CD4-positive, alpha-beta T cell (primary cell): ENCODE data around the gene TCF7. TPM values are rescaled to one million over a fixed set of nuclear protein-coding genes. Genes with fewer than 3 reads are reported as not detected.

Experiments
- ATAC-seq: fragments of 200-7000 bp; cut with Tn5 transposase; one replicate; pipeline ENCODE4 v1.10.0; 2022; ENCODE audit warnings: mild to moderate bottlenecking; ENCODE audit not compliant: poor library complexity
- CTCF ChIA-PET: fragments of 350-600 bp; sonication (Branson Sonifier 250); formaldehyde crosslinking; loops from one replicate; lab custom pipeline; 2021; ENCODE audit warnings: antibody characterized with exemption, inconsistent platforms; lab: Charles Lee
- POLR2A ChIA-PET: fragments of 350-600 bp; sonication (Branson Sonifier 250); formaldehyde crosslinking; loops from one replicate; lab custom pipeline; 2021; ENCODE audit warnings: antibody characterized with exemption, inconsistent platforms; lab: Charles Lee
- DNase-seq, 14 experiments: peaks; one replicate each; pipeline ENCODE4 v3.0.0-alpha.2; 2013 to 2020; ENCODE audit warnings: mixed read lengths in 2 of 14
- H3K27ac ChIP-seq, 2 donors: one replicate each; pipeline versions ENCODE4 v1.5.1 to v1.7.0; 2013; ENCODE audit warnings: low read length in 2 of 2, low read depth in 1 of 2, mild to moderate bottlenecking in 1 of 2
- H3K27me3 ChIP-seq, 2 experiments: 1 replicate in 1 of 2; 2 replicates in 1 of 2; pipeline versions ENCODE4 v1.6.1 to v1.7.0; 2013; ENCODE audit warnings: low read length in 2 of 2, control low read depth in 1 of 2, mild to moderate bottlenecking in 1 of 2, moderate library complexity in 1 of 2; ENCODE audit not compliant: insufficient read depth in 2 of 2, control insufficient read depth in 1 of 2
- H3K36me3 ChIP-seq: one replicate; pipeline ENCODE4 v1.6.1; 2013; ENCODE audit warnings: low read length, control low read depth; ENCODE audit not compliant: insufficient read depth
- H3K4me1 ChIP-seq: one replicate; pipeline ENCODE4 v1.6.1; 2013; ENCODE audit warnings: low read length, control low read depth; ENCODE audit not compliant: insufficient read depth
- H3K4me3 ChIP-seq: one replicate; pipeline ENCODE4 v1.5.1; 2013; ENCODE audit warnings: mild to moderate bottlenecking, low read length, moderate library complexity
- H3K9me3 ChIP-seq, 2 experiments: 1 replicate in 1 of 2; 2 replicates in 1 of 2; pipeline versions ENCODE4 v1.6.1 to v1.7.0; 2013; ENCODE audit warnings: low read length in 2 of 2, mild to moderate bottlenecking in 2 of 2, control low read depth in 1 of 2, moderate library complexity in 1 of 2; ENCODE audit not compliant: control insufficient read depth in 1 of 2, insufficient read depth in 1 of 2
- H3K27ac Mint-ChIP-seq: one replicate; pipeline ENCODE4 v1.8.0; 2020; ENCODE audit warnings: mixed read lengths
- H3K27me3 Mint-ChIP-seq: one replicate; pipeline ENCODE4 v1.8.0; 2021; ENCODE audit warnings: mixed read lengths
- H3K36me3 Mint-ChIP-seq: one replicate; pipeline ENCODE4 v1.8.0; 2021; ENCODE audit warnings: low read depth, mixed read lengths
- H3K4me1 Mint-ChIP-seq: one replicate; pipeline ENCODE4 v1.8.0; 2021; ENCODE audit warnings: low read depth, mixed read lengths
- H3K4me3 Mint-ChIP-seq: one replicate; pipeline ENCODE4 v1.8.0; 2020; ENCODE audit warnings: mild to moderate bottlenecking, mixed read lengths
- H3K9me3 Mint-ChIP-seq: one replicate; pipeline ENCODE4 v1.8.0; 2020; ENCODE audit warnings: mixed read lengths
- intact Hi-C, 2 experiments: fragments of 100-400 bp; cut with DNase I in 1 of 2; cut with micrococcal nuclease in 1 of 2; formaldehyde crosslinking; loops; one replicate each; pipeline versions ENCODE4 v1.15.1 to v1.9.0; 2023 to 2025; cut with DNase I, micrococcal nuclease
- total RNA-seq, 174 experiments: library from RNA in 2 of 174; stranded (reverse) in 2 of 174; gene quantifications; one replicate each; pipeline ENCODE4 v1.2.3 and lab custom pipeline; 2021 to 2026
- TF ChIP-seq, protein P1 (sequence below): fragments of 200-600 bp; IDR thresholded peaks from one replicate; pipeline ENCODE4 v1.8.0; 2022; ENCODE audit warnings: antibody characterized with exemption, mild to moderate bottlenecking

Gene TCF7
- total RNA-seq, 2 experiments from 2014 or later: 480 to 493 TPM

DNA sequence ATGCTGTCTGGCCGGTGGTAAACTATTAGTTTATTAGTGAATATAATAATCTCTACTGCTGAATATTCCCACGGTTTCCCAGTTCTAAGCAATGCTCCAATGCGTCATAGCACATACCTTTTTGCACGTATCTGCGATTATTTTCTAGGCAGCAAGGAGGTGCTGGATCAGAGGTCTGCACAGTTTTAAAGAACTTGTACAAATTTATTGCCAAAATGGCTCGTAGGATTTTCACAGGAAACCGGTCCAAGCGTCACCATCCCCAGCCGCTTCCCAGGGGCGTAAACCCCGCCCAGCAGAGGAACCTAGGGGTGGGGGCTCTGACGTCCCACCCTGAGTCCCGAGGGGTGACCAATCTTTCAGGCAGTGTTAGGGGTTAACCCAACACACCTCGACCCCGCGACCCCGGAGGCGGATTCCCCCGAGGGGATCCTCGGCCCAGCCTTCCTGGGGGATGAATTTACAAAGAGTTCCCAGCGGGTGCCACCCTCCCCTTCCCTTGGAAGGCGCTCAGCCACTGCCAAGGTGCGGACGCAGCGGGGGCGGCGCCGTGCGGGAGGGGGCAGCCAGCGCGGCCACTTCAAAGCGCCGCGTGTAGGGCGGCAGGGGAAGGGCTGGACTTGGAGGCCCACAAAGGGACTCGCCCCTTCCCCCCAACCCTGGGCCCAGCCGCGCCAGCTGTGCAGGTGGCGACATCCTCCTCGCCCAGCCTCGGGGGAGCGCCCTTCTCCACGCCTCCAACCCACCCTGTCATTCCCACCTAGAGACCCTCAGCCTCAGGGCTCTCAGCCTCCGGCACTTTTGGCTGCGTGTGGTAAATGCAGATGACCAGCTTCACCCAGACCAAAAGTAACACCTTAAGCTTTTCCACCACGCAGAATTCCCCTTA, 43.5 kb upstream of the TCF7 start:
- Histone ChIP-seq H3K9me3 (no peaks in the 10 kb centered on the region), H3K36me3 (no peaks in the 10 kb centered on the region), H3K4me3 (peak overlapping the region; percentile 61), H3K4me1 (peaks cover 64% of the 10 kb centered on the region), H3K27me3 (no peaks in the 10 kb centered on the region), H3K27ac (peak overlapping the region in 1 of 2 donors; percentile 60)
- TF ChIP-seq, protein P1, sequence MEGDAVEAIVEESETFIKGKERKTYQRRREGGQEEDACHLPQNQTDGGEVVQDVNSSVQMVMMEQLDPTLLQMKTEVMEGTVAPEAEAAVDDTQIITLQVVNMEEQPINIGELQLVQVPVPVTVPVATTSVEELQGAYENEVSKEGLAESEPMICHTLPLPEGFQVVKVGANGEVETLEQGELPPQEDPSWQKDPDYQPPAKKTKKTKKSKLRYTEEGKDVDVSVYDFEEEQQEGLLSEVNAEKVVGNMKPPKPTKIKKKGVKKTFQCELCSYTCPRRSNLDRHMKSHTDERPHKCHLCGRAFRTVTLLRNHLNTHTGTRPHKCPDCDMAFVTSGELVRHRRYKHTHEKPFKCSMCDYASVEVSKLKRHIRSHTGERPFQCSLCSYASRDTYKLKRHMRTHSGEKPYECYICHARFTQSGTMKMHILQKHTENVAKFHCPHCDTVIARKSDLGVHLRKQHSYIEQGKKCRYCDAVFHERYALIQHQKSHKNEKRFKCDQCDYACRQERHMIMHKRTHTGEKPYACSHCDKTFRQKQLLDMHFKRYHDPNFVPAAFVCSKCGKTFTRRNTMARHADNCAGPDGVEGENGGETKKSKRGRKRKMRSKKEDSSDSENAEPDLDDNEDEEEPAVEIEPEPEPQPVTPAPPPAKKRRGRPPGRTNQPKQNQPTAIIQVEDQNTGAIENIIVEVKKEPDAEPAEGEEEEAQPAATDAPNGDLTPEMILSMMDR: peak; percentile 30
- ATAC-seq (peak; percentile 60), DNase-seq (peak in 10 of 14 experiments; percentile 18 to 63 (median 46))
- H3K4me3 Mint-ChIP-seq: peak overlapping the region; percentile 89
- H3K36me3 Mint-ChIP-seq: no peaks in the 10 kb centered on the region
- POLR2A ChIA-PET: interaction anchor here (0.6 to 4.6 kb wide), 11 partner anchors 15 to 875 kb away, joined by 3 to 38 read pairs (median 5); no protein-coding TSS in a partner anchor
- CTCF ChIA-PET: interaction anchor here (0.9 to 3.6 kb wide), 4 partner anchors 10 to 42 kb away, joined by 3 to 27 read pairs (median 3); no protein-coding TSS in a partner anchor
- intact Hi-C loops: loop anchor here in 1 of 2 experiments (2.0 to 5.0 kb wide), 3 partner anchors 16 to 34 kb away; no protein-coding TSS in a partner anchor
- H3K27ac Mint-ChIP-seq: peak overlapping the region; percentile 81
- H3K4me1 Mint-ChIP-seq: peaks cover 74% of the 10 kb centered on the region
- H3K9me3 Mint-ChIP-seq: no peaks in the 10 kb centered on the region
- H3K27me3 Mint-ChIP-seq: no peaks in the 10 kb centered on the region

DNA sequence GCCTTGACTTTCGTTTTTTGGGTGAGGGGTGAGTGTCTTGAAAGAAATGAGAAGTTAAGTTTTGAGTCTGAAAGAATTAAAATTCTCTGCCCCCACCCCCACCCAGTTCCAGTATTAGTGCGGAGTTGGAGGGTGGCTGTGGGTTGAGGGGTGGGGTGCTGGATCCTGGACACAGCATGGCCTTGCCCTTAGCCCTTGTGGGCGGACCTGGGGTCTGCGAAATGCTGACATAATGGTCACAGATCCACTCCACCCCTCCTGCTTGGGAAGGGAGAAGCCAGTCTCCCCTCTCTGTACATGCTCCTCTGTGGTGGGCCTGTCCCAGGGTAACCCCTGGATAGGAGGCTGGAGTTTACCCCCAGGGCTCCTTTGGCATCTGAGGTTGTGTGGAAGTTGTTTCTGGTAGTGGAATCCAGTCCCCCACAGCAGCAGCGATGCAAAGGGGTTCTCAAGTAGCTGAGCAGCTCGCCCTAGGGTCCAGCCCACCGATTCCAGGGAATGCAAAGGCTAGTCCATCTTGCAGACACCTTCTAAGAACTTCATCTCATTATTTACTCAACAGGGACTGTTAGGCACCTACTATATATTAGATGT, 42.8 kb upstream of the TCF7 start:
- no peaks in the 10 kb centered on the region for H3K27me3 ChIP-seq
- intact Hi-C loops: loop anchor here in 1 of 2 experiments (2.0 to 5.0 kb wide), 3 partner anchors 15 to 34 kb away; no protein-coding TSS in a partner anchor
- peaks cover 70% of the 10 kb centered on the region for H3K4me1 ChIP-seq
- Mint-ChIP-seq H3K36me3 (no peaks in the 10 kb centered on the region), H3K27me3 (no peaks in the 10 kb centered on the region), H3K4me1 (peaks cover 81% of the 10 kb centered on the region), H3K4me3 (peak overlapping the region; percentile 89), H3K27ac (peak overlapping the region; percentile 81), H3K9me3 (no peaks in the 10 kb centered on the region)
- ATAC-seq (no peak), DNase-seq (no peak)
- TF ChIP-seq, protein P1: no peak
- H3K4me3 ChIP-seq: peak overlapping the region; percentile 61
- no peaks in the 10 kb centered on the region for H3K36me3 ChIP-seq
- ChIA-PET CTCF (interaction anchor here (0.9 to 3.6 kb wide), 3 partner anchors 9 to 41 kb away, joined by 3 to 27 read pairs (median 3); no protein-coding TSS in a partner anchor), POLR2A (interaction anchor here (0.6 to 4.6 kb wide), 11 partner anchors 15 to 79 kb away, joined by 3 to 38 read pairs (median 5); partner anchors contain the start of genes TCF7 and VDAC1)
- H3K9me3 ChIP-seq: no peaks in the 10 kb centered on the region
- H3K27ac ChIP-seq: peak overlapping the region in 1 of 2 donors; percentile 60
